Activated naive CD4-positive, alpha-beta T cell treated with anti-CD3 and anti-CD28 coated beads, Interleukin-2, amount 50 U/mL, for 24 hours (primary cell): Measurements from ENCODE around the gene KSR1.
A peak's percentile ranks its signal among the peaks of the same experiment; 100 is the strongest.
"Not testable (repeated sequence)": the region's sequence is repeated elsewhere in the genome, so short reads cannot be mapped to it uniquely, and the experiment has no call there.

Experiments
- H3K27ac Mint-ChIP-seq: one replicate; pipeline ENCODE4 v1.8.0; 2021; ENCODE audit warnings: mild to moderate bottlenecking, mixed read lengths
- H3K27me3 Mint-ChIP-seq: one replicate; pipeline ENCODE4 v1.8.0; 2021; ENCODE audit warnings: mixed read lengths
- H3K36me3 Mint-ChIP-seq: one replicate; pipeline ENCODE4 v1.8.0; 2021; ENCODE audit warnings: mixed read lengths
- H3K4me1 Mint-ChIP-seq: one replicate; pipeline ENCODE4 v1.8.0; 2021; ENCODE audit warnings: mixed read lengths
- H3K4me3 Mint-ChIP-seq: one replicate; pipeline ENCODE4 v1.8.0; 2021; ENCODE audit warnings: mild to moderate bottlenecking, mixed read lengths
- H3K9me3 Mint-ChIP-seq: one replicate; pipeline ENCODE4 v1.8.0; 2021; ENCODE audit warnings: mixed read lengths

Gene KSR1

DNA sequence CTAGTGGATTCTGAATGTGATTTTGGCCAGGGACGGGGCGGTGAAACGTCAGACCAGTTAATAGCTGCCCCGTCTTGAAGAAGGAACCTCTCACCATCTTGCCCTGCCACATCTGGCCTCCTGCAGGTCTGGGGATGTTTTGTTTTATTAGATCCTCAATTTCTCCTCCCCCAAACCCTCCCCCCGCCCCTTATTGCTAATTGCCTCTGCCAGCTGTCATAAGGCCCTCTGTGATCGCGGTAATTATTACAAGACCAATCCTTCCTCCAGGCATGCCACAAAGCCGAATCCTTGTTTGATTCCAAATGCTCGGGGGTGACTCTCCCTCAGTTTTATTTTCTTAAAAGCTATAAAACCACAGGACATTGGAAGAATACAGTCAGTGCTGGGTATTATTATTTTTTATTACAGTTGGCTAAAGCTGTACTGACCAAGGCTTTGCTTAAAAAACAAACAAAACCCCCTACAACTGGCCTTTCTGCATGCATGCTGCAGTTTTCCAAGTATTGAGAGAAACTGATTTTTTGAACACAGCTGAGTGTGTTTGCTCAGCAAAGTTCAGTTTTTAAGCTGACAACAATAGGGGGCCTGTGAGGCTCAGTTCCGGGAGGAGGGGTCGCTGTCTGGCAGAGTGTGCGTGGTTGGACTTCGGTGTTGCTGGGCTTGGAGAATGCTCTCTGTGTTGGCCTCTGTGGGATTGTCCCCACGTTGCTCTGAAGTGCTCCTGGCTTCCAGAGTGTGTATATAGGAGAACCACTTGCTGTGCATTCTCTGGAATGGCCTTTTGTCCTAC lies 1.7 kb downstream of the KSR1 start:
- Mint-ChIP-seq H3K27me3 (no peaks in the 10 kb centered on the region), H3K4me3 (peak overlapping the region; percentile 96), H3K4me1 (peaks cover 22% of the 10 kb centered on the region), H3K27ac (peak overlapping the region; percentile 93), H3K36me3 (peaks cover 2% of the 10 kb centered on the region), H3K9me3 (no peaks in the 10 kb centered on the region)

- H3K36me3 Mint-ChIP-seq = peaks cover 2% of the 10 kb centered on the region
- no peaks in the 10 kb centered on the region for H3K27me3 Mint-ChIP-seq
- H3K4me1 Mint-ChIP-seq = peaks cover 28% of the 10 kb centered on the region
- no peak overlapping the region for H3K27ac Mint-ChIP-seq
- H3K9me3 Mint-ChIP-seq = no peaks in the 10 kb centered on the region
- H3K4me3 Mint-ChIP-seq = peak overlapping the region; percentile 64
Observed at GRCh38 chr17:27458524-27458908, 2.3 kb downstream of the KSR1 start.

DNA sequence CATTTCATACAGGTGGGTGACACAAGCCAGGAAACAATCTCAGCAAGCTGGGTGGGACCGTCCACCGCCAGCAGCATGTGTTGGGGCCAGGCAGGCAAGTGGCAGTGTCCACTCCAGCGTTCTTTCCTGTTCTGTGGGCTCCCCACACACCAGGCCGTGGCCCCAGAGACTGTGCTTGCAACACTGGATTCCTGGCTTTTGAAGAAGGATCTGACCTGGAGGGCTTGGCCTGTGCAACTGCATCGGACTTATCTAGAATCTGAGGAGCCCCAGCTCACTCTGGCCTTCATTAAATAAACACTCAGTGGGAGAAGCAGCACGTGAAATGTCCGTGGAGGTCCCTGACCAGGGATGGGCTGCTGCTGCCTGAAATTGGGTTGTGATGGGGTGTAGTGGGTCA lies 3.2 kb downstream of the KSR1 start:
- H3K9me3 Mint-ChIP-seq = no peaks in the 10 kb centered on the region
- H3K4me3 Mint-ChIP-seq = peak overlapping the region; percentile 64
- H3K36me3 Mint-ChIP-seq = peaks cover 2% of the 10 kb centered on the region
- no peak overlapping the region for H3K27ac Mint-ChIP-seq
- H3K4me1 Mint-ChIP-seq = peaks cover 31% of the 10 kb centered on the region
- no peaks in the 10 kb centered on the region for H3K27me3 Mint-ChIP-seq

DNA sequence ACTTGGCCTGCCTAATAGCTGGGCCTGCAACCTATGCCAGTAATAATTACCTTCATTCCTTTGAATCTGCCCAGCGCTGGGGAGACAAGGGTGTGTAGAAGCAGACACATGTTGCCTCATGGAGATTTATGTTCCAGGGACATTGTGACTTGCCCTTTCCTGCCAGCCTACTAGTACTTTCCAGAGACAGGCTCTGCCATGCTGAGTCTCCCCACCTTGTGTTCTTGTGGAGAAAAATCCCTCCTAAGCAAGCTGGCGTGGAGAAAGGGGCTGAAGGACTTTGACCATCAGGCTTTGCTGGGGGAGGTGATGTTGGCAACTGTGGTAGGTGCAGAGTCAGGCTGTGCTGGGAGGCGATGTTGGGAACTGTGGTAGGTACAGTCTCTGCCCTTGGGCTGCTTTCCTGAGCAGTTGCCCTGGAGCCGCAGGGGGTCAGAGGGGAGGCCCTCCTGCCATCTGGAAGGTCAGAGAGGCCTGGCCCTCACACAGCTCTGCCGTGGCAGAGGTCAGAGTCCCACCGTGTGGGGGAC lies 4.0 kb downstream of the KSR1 start:
- Mint-ChIP-seq H3K27ac (no peak overlapping the region), H3K27me3 (no peaks in the 10 kb centered on the region), H3K36me3 (peaks cover 2% of the 10 kb centered on the region), H3K9me3 (no peaks in the 10 kb centered on the region), H3K4me3 (no peak overlapping the region), H3K4me1 (peaks cover 33% of the 10 kb centered on the region)

GRCh38 chr17:27461192-27461859 lies 5.1 kb downstream of the KSR1 start:
- H3K36me3 Mint-ChIP-seq = peaks cover 2% of the 10 kb centered on the region
- H3K27ac Mint-ChIP-seq = no peak overlapping the region
- H3K4me3 Mint-ChIP-seq = no peak overlapping the region
- no peaks in the 10 kb centered on the region for H3K27me3 Mint-ChIP-seq
- H3K4me1 Mint-ChIP-seq = peaks cover 42% of the 10 kb centered on the region
- no peaks in the 10 kb centered on the region for H3K9me3 Mint-ChIP-seq

- Mint-ChIP-seq H3K4me3 (no peak overlapping the region), H3K4me1 (peaks cover 49% of the 10 kb centered on the region), H3K27ac (no peak overlapping the region), H3K27me3 (no peaks in the 10 kb centered on the region), H3K9me3 (no peaks in the 10 kb centered on the region), H3K36me3 (peaks cover 1% of the 10 kb centered on the region)
Observed at GRCh38 chr17:27462149-27462548, 5.9 kb downstream of the KSR1 start.

DNA sequence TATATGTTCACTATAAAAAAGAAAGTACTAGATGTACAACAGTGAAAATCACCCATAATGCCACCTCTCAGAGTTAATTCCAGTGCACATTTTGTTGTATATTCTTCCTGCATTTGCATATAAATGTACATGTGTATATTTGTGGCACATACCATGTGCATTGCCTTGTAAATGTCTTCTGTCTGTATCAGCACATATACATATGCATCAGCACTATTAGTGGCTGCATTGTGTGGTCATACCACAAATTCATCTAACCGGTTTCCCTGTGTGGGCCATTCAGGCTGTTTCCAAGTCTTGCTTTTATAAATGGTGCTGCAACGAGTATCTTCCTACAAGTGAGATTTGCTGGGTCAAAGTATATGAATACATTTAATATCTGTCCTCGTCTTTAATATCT lies 6.5 kb downstream of the KSR1 start:
- Mint-ChIP-seq H3K27me3 (no peaks in the 10 kb centered on the region), H3K9me3 (no peaks in the 10 kb centered on the region), H3K4me3 (no peak overlapping the region), H3K4me1 (peaks cover 49% of the 10 kb centered on the region), H3K27ac (no peak overlapping the region), H3K36me3 (peaks cover 1% of the 10 kb centered on the region)

DNA sequence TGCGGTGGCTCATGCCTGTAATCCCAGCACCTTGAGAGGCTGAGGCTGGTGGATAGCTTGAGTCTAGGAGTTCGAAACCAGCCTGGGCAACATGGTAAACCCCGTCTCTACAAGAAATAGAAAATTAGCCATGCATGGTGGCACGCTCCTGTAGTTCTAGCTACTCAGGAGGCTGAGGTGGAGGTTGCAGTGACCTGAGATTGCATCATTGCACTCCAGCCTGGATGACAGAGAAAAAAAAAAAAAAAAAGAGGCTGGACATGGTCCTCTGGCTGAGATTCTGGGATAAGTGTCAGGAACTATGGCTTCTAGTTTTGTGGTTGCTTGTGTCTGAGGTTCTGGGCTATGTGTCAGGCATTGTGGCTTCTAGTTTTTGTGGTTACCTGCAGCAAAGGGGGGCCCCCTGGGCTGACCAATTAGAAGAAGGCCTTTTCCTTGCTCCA lies 7.0 kb downstream of the KSR1 start:
- H3K9me3 Mint-ChIP-seq = no peaks in the 10 kb centered on the region
- peaks cover 1% of the 10 kb centered on the region for H3K36me3 Mint-ChIP-seq
- no peak overlapping the region for H3K27ac Mint-ChIP-seq
- peaks cover 47% of the 10 kb centered on the region for H3K4me1 Mint-ChIP-seq
- no peaks in the 10 kb centered on the region for H3K27me3 Mint-ChIP-seq
- no peak overlapping the region for H3K4me3 Mint-ChIP-seq

DNA sequence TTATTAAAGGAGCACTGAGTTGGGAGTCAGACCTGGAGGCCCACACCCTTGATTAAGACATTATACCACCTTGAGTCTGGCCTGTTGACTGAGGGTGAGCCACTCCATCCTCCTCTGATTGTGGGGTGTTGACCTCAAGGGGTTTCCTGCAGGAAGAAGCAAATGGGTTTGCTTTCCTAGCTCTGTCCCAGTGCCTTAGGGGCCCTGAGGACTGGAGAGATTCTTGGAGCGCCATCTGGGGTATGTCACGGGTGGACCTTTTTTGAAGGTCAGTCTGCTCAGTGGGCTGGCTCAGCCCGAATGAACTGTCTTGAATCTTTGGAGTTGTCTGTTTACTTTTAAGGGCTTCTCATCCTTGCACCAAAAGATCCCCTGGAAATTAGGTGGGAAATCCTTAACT lies 7.8 kb downstream of the KSR1 start:
- not testable (repeated sequence) for H3K9me3 Mint-ChIP-seq, H3K4me3 Mint-ChIP-seq, H3K36me3 Mint-ChIP-seq, H3K27ac Mint-ChIP-seq, H3K27me3 Mint-ChIP-seq
- H3K4me1 Mint-ChIP-seq = peaks cover 46% of the 10 kb centered on the region

DNA sequence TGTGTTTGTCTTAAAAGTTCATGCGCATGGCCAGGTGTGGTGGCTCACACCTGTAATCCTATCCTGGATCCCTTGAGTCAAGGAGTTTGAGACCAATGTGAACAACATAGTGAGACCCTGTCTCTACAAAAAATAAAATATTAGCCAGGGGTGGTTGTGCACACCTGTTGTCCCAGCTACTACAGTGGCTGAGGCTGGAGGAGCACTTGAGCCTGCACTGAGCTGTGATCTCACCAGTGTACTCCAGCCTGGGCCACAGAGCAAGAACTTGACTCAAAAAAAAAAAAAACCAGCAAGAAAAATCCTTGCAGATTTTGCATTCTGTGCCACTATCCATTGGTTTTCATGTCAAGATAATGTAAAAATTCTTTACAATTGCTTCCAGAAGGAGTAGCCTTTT lies 8.2 kb downstream of the KSR1 start:
- H3K27me3 Mint-ChIP-seq = no peaks in the 10 kb centered on the region
- peaks cover 49% of the 10 kb centered on the region for H3K4me1 Mint-ChIP-seq
- H3K27ac Mint-ChIP-seq = no peak overlapping the region
- peaks cover 1% of the 10 kb centered on the region for H3K36me3 Mint-ChIP-seq
- no peak overlapping the region for H3K4me3 Mint-ChIP-seq
- H3K9me3 Mint-ChIP-seq = no peaks in the 10 kb centered on the region

- H3K36me3 Mint-ChIP-seq, H3K9me3 Mint-ChIP-seq, H3K27me3 Mint-ChIP-seq, H3K27ac Mint-ChIP-seq: not testable (repeated sequence)
- Mint-ChIP-seq H3K4me1 (peaks cover 60% of the 10 kb centered on the region), H3K4me3 (peak overlapping the region; percentile 74)
Observed at GRCh38 chr17:27465875-27466274, 9.6 kb downstream of the KSR1 start.

- Mint-ChIP-seq H3K4me3 (peak overlapping the region; percentile 74), H3K27ac (peak overlapping the region; percentile 92), H3K36me3 (peaks cover 4% of the 10 kb centered on the region), H3K4me1 (peaks cover 65% of the 10 kb centered on the region), H3K9me3 (no peaks in the 10 kb centered on the region), H3K27me3 (no peaks in the 10 kb centered on the region)
Observed at GRCh38 chr17:27466376-27466742, 10.1 kb downstream of the KSR1 start.

DNA sequence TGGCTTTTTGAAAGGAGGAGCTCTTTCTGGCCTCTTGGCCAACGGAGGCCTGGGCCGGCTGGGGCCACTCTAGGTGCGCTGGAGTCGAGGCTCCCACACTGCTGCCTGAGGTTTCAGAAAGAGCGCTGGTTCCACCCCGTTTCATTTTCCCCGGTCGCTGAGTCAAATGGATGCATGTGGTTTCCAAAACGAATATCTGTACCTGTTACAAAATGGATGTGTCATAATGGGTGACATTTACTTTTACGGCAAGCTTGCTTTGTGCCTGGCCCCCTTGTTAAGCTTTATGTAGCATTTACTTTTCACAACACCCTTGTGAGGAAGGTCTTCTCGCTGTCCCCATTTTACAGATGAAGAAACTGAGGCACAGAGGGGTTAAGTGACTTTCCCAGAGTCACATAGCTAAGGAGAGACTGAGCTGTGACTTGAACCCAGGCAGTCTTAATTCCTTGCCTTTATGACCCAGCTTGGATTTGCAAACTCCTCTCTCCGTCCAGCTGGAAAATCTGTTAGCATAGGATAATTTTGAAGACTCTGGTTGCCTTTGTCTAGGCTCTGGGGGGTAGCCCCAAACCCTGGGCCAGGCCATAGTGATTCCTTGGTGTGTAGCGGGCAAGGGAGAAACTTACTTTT lies 10.6 kb downstream of the KSR1 start:
- peaks cover 4% of the 10 kb centered on the region for H3K36me3 Mint-ChIP-seq
- peaks cover 69% of the 10 kb centered on the region for H3K4me1 Mint-ChIP-seq
- H3K9me3 Mint-ChIP-seq = no peaks in the 10 kb centered on the region
- no peaks in the 10 kb centered on the region for H3K27me3 Mint-ChIP-seq
- H3K27ac Mint-ChIP-seq = peak overlapping the region; percentile 92
- H3K4me3 Mint-ChIP-seq = peak overlapping the region; percentile 74

DNA sequence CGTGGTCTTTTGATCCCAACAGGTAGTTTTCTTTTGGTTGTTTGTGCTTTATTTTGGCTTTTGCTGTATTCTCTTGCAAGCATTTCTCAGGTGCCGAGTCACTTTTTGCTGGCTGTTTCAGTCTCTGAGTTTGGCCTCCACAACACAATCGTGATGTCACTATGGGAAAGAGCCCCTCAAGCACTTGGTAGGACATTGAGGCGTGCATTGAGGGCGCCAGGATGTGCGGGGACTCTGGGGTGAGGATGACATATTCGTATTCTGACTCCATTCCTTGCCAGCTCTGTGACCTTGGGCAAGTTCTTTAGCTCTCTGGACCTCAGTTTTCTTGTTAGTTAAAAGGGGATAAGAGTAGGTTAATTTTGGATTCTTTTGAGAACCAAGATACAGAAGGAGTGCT lies 13.0 kb downstream of the KSR1 start:
- Mint-ChIP-seq H3K4me3 (peak overlapping the region; percentile 51), H3K27ac (peak overlapping the region; percentile 97), H3K4me1 (peaks cover 78% of the 10 kb centered on the region), H3K27me3 (no peaks in the 10 kb centered on the region), H3K36me3 (peaks cover 4% of the 10 kb centered on the region), H3K9me3 (no peaks in the 10 kb centered on the region)

GRCh38 chr17:27471321-27472269 lies 15.3 kb downstream of the KSR1 start:
- Mint-ChIP-seq H3K9me3 (no peaks in the 10 kb centered on the region), H3K27ac (peak overlapping the region; percentile 100), H3K27me3 (no peaks in the 10 kb centered on the region), H3K4me3 (peak overlapping the region; percentile 67), H3K36me3 (peaks cover 4% of the 10 kb centered on the region), H3K4me1 (peaks cover 83% of the 10 kb centered on the region)
